Measurements from ENCODE around the gene TRUB1. TPM values are rescaled to one million over a fixed set of nuclear protein-coding genes. Genes with fewer than 3 reads are reported as not detected.

The TRUB1 gene
- total and polyA plus RNA-seq, 2 of the 4 experiments (the other 2 are of a cell fraction), result 9.1 to 17.9 TPM

- no peak overlapping the region for H3K23ac ChIP-seq (ENCODE audit: low read depth, low read length)
- TF ChIP-seq SMC3 (IDR thresholded peaks at IDR 0.05; ENCODE audit: low read depth, low read length) (no peak), RCOR1 (IDR thresholded peaks at IDR 0.05; ENCODE audit: insufficient replicate concordance, low read length) (no peak), ELK1 (IDR thresholded peaks at IDR 0.05; ENCODE audit: borderline replicate concordance, low read depth, low read length) (no peak), POLR2A (IDR thresholded peaks at IDR 0.05; ENCODE audit: low read depth, low read length) (no peak), MXI1 (IDR thresholded peaks at IDR 0.05; ENCODE audit: borderline replicate concordance, low read depth, low read length) (no peak), CEBPB (IDR thresholded peaks at IDR 0.05; ENCODE audit: low read depth, low read length) (no peak), RAD21 (IDR thresholded peaks at IDR 0.05; ENCODE audit: low read length) (no peak), CTCF (conservative IDR thresholded peaks at IDR 0.05; ENCODE audit: low read depth, low read length) (no peak), MAZ (IDR thresholded peaks at IDR 0.05; ENCODE audit: borderline replicate concordance, low read depth, low read length) (no peak), CHD1 (IDR thresholded peaks at IDR 0.05; ENCODE audit: low read depth, low read length) (no peak), RFX5 (IDR thresholded peaks at IDR 0.05; ENCODE audit: low read depth, low read length) (no peak), USF2 (IDR thresholded peaks at IDR 0.05; ENCODE audit: low read depth, low read length) (no peak), FOS (IDR thresholded peaks at IDR 0.05; ENCODE audit: low read depth, low read length) (no peak), MAFK (IDR thresholded peaks at IDR 0.05; ENCODE audit: low read depth, low read length) (no peak)
- DNase-seq, result no peak
- H2AFZ ChIP-seq (replicated peaks; ENCODE audit: low read length, poor library complexity), result no peak overlapping the region
- ChIA-PET CTCF (no interaction called here), POLR2A (ENCODE audit: unreplicated experiment) (no interaction called here)
- no peak overlapping the region for H4K8ac ChIP-seq (ENCODE audit: low read depth in 2 of 2, low read length in 2 of 2)
- no TSS peak for BruUV-seq (replicated peaks)
- H3K9me1 ChIP-seq (ENCODE audit: insufficient read depth, low read length), result no peaks in the 10 kb centered on the region
- no peak overlapping the region for H2BK5ac ChIP-seq (ENCODE audit: low read depth, low read length, poor library complexity, severe bottlenecking)
- no peak overlapping the region for H2BK20ac ChIP-seq (ENCODE audit: low read depth, low read length)
- H3K18ac ChIP-seq (ENCODE audit: low read depth, low read length), result no peak overlapping the region
- peaks cover 5% of the 10 kb centered on the region; the same call in 1 of the 2 replicates for H3K4me1 ChIP-seq (ENCODE audit: control insufficient read depth, insufficient read depth, low read length)
- H4K20me1 ChIP-seq (ENCODE audit: insufficient read depth, low read length), result no peaks in the 10 kb centered on the region
- ATAC-seq (ENCODE audit: low read depth), result no peak
- H2AK9ac ChIP-seq (replicated peaks; ENCODE audit: low read depth, low read length, poor library complexity), result no peak overlapping the region
- in situ Hi-C loops (cut with MboI; ENCODE audit: low sequenced_read_pairs), result no loop called here
- H3K27me3 ChIP-seq (ENCODE audit: control insufficient read depth, insufficient read depth, low read length), result peaks cover 5% of the 10 kb centered on the region; the same call in 1 of the 2 replicates
- H3K4me3 ChIP-seq (ENCODE audit: insufficient read depth, low read depth, low read length), result no peak overlapping the region
- H2BK15ac ChIP-seq (ENCODE audit: low read depth, low read length), result no peak overlapping the region
- H3K9ac ChIP-seq (ENCODE audit: low read depth, low read length), result no peak overlapping the region
- no peak overlapping the region for H2BK120ac ChIP-seq (ENCODE audit: low read depth, low read length)
- no peak overlapping the region for H4K5ac ChIP-seq (ENCODE audit: low read depth, low read length)
- intact Hi-C loops (cut with micrococcal nuclease), result no loop called here
- H3K14ac ChIP-seq (replicated peaks; ENCODE audit: low read depth, low read length), result no peak overlapping the region
- WGBS, 2 experiments (ENCODE audit: extremely low coverage in 2 of 2, insufficient read length in 1 of 2), result 50% methylated on average over 1 of the region's 3 CpGs; no CpG with 5 or more reads in 1 of the 2 experiments
- no peak overlapping the region for H3K4me2 ChIP-seq (ENCODE audit: low read depth, low read length)
- no peaks in the 10 kb centered on the region for H3K9me3 ChIP-seq (ENCODE audit: control insufficient read depth, insufficient read depth, low read length)
- H2AK5ac ChIP-seq (ENCODE audit: low read depth, low read length), result no peak overlapping the region
- H3K4ac ChIP-seq (ENCODE audit: low read depth, low read length), result no peak overlapping the region
- H3K27ac ChIP-seq (ENCODE audit: insufficient read depth, low read length), result no peak overlapping the region
- no peaks in the 10 kb centered on the region for H3K79me1 ChIP-seq (ENCODE audit: low read depth in 1 of 2, low read length in 2 of 2)
- H3K36me3 ChIP-seq (ENCODE audit: control insufficient read depth, insufficient read depth, low read length), result no peaks in the 10 kb centered on the region
- no peak overlapping the region for H4K91ac ChIP-seq (ENCODE audit: insufficient read depth, low read depth, low read length)
- dilution Hi-C loops (cut with HindIII; ENCODE audit: low sequenced_read_pairs, unreplicated experiment), result no loop called here
- no peak overlapping the region for H3K56ac ChIP-seq (ENCODE audit: extremely low read depth, insufficient read depth, low read length)
These were observed 66.4 kb downstream of the TRUB1 start for GRCh38 chr10:115004236-115004862.
